Mesodermal cell (in vitro differentiated cells): ENCODE data around the gene FSIP2.
"Not testable (repeated sequence)": the region's sequence is repeated elsewhere in the genome, so short reads cannot be mapped to it uniquely, and the experiment has no call there.

Experiments used
- H3K27ac ChIP-seq: 2 replicates; pipeline ENCODE4 v1.7.0; 2013; ENCODE audit warnings: mild to moderate bottlenecking, low read depth, low read length, moderate library complexity; ENCODE audit not compliant: severe bottlenecking
- H3K36me3 ChIP-seq: 2 replicates; pipeline ENCODE4 v1.7.1; 2013; ENCODE audit warnings: mild to moderate bottlenecking, low read length, moderate library complexity; ENCODE audit not compliant: control insufficient read depth, insufficient read depth
- H3K4me1 ChIP-seq: one replicate; pipeline ENCODE4 v1.7.1; 2013; ENCODE audit warnings: mild to moderate bottlenecking, low read length; ENCODE audit not compliant: insufficient read depth, control insufficient read depth, poor library complexity, severe bottlenecking
- H3K4me3 ChIP-seq: 2 replicates; pipeline ENCODE4 v1.7.0; 2013; ENCODE audit warnings: low read length, control low read depth, mild to moderate bottlenecking; ENCODE audit not compliant: insufficient read depth, poor library complexity, severe bottlenecking; ENCODE audit errors: extremely low read depth
- H3K9me3 ChIP-seq: 2 replicates; pipeline ENCODE4 v1.7.1; 2013; ENCODE audit warnings: mild to moderate bottlenecking, low read length, moderate library complexity; ENCODE audit not compliant: control insufficient read depth
- WGBS, 2 experiments: methylation state at CpG; one replicate each; pipeline ENCODE4 v1.1.5; 2013; ENCODE audit warnings: missing lambda C conversion rate in 2 of 2; ENCODE audit not compliant: insufficient coverage in 2 of 2; 5-methylcytosine and 5-hydroxymethylcytosine counted together

Gene FSIP2

DNA sequence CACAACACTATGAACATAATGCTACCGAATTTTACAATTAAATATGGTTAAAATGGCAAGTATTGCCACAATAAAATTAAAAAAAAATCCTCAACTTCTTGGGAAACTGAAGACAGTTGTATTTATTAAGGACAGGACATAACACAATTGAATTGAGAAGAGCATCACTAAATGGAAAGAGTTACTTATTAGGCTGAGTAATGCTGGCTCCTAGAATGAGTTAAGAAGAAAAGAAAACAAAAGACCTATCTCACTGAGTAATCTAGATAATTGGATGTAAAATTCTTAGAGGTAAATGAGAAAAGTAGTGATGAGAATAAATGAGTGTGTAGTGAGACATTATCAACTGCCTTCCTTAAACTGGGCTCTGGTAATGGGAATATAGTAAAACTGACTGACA lies 121.7 kb downstream of the FSIP2 start:
- Histone ChIP-seq H3K4me1 (no peaks in the 10 kb centered on the region), H3K36me3 (no peaks in the 10 kb centered on the region), H3K9me3 (no peaks in the 10 kb centered on the region), H3K27ac (no peak overlapping the region), H3K4me3 (no peak overlapping the region)
- no CpG with 5 or more reads among the region's 1 CpG for WGBS, 2 experiments

DNA sequence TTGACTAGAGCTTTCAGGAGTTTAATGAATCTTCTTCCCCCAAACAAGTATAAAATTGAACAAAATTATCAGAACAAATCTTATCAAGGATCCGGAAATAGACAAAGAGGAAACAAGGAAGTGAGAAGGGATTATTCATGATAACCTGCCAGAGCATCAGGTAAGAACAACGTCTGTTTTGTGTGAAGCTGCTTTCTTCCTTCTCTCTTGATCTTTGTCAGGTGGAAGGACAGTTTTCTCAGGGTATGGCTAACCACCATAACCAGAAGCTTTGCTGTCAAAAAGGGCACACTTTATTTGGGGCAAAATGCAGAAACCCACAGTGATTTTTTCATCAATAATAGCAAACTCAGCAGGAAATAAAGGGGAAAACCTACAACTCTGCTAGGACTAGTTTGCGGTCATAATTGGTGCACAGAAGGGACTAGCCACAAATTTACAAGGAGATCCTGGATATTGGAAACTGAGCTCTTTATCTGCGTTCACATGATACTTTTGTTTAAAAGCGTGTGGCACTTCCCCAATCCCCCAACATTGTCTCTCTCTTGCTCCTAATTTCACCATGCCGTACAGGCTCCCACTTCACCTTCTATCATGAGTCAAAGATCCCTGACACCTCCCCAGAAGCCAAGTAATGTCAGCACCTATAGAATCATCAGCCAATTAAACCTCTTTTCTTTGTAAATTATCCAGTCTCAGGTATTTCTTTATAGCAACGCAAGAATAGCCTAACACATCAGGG lies 124.2 kb downstream of the FSIP2 start:
- WGBS, 2 experiments = 94% methylated on average over 5 to 6 of the region's 7 CpGs
- Histone ChIP-seq H3K4me3 (no peak overlapping the region), H3K4me1 (no peaks in the 10 kb centered on the region), H3K27ac (no peak overlapping the region), H3K36me3 (no peaks in the 10 kb centered on the region), H3K9me3 (no peaks in the 10 kb centered on the region)

DNA sequence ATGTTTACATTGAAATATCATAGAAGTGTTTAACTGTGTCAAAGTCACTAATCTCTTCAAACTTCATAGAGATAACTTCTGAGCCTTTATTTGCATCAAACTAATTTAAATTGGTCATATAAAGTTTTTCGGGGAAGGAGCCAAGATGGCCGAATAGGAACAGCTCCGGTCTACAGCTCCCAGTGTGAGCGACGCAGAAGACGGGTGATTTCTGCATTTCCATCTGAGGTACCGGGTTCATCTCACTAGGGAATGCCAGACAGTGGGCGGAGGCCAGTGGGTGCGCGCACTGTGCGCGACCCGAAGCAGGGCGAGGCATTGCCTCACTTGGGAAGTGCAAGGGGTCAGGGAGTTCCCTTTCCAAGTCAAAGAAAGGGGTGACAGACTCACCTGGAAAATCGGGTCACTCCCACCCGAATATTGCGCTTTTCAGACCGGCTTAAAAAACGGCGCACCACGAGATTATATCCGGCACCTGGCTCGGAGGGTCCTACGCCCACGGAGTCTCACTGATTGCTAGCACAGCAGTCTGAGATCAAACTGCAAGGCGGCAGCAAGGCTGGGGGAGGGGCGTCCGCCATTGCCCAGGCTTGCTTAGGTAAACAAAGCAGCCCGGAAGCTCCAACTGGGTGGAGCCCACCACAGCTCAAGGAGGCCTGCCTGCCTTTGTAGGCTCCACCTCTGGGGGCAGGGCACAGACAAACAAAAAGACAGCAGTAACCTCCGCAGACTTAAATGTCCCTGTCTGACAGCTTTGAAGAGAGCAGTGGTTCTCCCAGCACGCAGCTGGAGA lies 126.1 kb downstream of the FSIP2 start:
- not testable (repeated sequence) for H3K36me3 ChIP-seq, H3K27ac ChIP-seq, H3K9me3 ChIP-seq, H3K4me3 ChIP-seq, H3K4me1 ChIP-seq
- WGBS, 2 experiments = 88 to 92% methylated on average over 5 to 19 of the region's 31 CpGs

DNA sequence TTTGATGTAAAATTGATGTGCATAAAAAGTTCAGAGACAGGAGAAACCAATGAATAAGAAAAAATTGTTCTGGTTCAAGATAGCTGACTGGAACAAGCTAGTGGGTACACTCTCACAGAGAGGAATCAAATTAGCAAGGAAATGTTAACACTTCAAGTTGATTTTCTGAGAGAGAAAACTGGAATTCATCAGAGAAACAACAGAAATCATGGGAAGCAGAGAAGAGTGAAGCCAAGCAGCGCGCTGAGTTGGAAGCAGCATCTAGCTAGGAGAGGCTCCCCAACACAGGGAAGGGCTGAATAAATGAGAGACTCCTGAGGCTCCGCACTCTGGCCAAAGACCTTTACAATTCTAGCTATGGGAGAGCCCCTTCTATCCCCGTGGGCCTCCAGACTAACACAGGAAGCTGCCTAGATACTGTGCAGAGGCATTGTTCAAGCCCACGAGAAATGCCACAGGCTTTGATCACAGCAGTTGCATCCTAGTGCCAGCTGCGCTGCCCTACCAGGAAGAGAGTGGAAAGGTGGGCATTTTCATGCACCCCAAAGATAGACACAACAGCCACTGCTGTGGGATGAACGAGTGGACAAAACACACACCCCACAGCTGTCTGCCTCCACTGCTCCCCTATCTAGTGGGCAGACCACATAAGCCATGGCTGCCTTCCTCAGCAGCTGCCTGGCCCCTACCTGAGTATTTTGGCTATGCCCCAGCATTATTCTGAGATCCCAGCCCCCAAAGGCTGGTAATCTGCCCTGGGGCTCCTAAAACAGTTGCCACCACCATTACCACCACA lies 136.7 kb downstream of the FSIP2 start:
- H3K36me3 ChIP-seq = no peaks in the 10 kb centered on the region
- WGBS, 2 experiments = 86% methylated on average over 4 to 6 of the region's 7 CpGs
- no peaks in the 10 kb centered on the region for H3K9me3 ChIP-seq

DNA sequence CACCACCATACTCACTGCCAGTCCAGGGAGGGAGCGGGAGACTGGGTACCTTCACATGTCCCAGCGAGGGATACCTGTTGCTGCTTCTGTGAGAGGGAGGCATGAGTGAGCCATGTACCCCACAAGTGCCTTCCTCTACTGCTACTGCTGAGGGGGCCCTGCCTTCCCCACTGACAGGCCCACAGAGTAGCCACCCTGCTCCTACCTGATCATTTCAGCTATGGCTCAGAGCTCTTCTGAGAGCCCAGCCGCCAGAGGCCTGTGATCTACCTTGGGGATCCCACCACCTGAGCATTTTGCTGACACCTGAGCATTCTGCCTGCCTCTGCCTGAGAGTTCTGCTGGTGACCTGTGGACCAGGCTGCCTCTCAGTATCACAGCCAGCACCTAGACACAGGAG lies 137.6 kb downstream of the FSIP2 start:
- Histone ChIP-seq H3K4me3 (no peak overlapping the region), H3K9me3 (no peaks in the 10 kb centered on the region), H3K4me1 (no peaks in the 10 kb centered on the region), H3K36me3 (no peaks in the 10 kb centered on the region), H3K27ac (no peak overlapping the region)
- 100% methylated on average over 1 of the region's 3 CpGs; no CpG with 5 or more reads in 1 of the 2 experiments for WGBS, 2 experiments

More for the DNA sequence above, 136.7 kb downstream of the FSIP2 start:
- H3K27ac ChIP-seq = no peak overlapping the region
- no peak overlapping the region for H3K4me3 ChIP-seq
- no peaks in the 10 kb centered on the region for H3K4me1 ChIP-seq

DNA sequence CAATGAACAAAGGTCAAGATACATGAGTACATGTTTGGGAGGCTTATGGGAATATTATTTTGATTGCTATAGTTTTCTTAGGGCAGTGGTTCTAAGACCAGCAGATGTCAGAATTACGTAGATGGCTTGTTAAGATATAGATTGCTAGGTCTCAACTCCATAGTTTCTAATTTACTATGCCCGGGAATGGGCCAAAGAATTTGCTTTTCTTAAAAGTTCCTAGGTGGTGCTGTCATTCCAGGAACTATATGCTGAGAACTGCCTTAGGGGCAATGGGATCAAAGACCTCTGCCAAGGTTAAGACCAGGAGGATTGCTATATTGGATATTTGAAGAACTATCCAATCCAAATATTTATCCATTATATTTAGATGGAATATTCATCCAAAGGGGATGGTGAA lies 141.8 kb downstream of the FSIP2 start:
- Histone ChIP-seq H3K36me3 (no peaks in the 10 kb centered on the region), H3K4me1 (no peaks in the 10 kb centered on the region), H3K9me3 (no peaks in the 10 kb centered on the region), H3K4me3 (no peak overlapping the region), H3K27ac (no peak overlapping the region)
- 71% methylated on average over 1 of the region's 2 CpGs; no CpG with 5 or more reads in 1 of the 2 experiments for WGBS, 2 experiments
